RWPE1 (cell line): ENCODE measurements around the gene CDK13.
"Not testable (repeated sequence)": the region's sequence is repeated elsewhere in the genome, so short reads cannot be mapped to it uniquely, and the experiment has no call there.

ENCODE experiments used
- CTCF ChIA-PET: fragments of 350-600 bp; sonication (Branson Sonifier 250); formaldehyde crosslinking; extraction: SDS; loops from one replicate; lab custom pipeline; 2021; lab: Yijun Ruan, JAX
- POLR2A ChIA-PET: fragments of 400-600 bp; formaldehyde crosslinking; extraction: SDS; loops from one replicate; lab custom pipeline; 2020; ENCODE audit warnings: antibody characterized with exemption; ENCODE audit not compliant: low non-redundant PET; lab: Yijun Ruan, JAX
- DNase-seq: peaks from one replicate; pipeline ENCODE4 v3.0.0; 2012; ENCODE audit warnings: low spot score
- H3K27ac ChIP-seq: fragments of 450-650 bp; 2 replicates; pipeline ENCODE4 v1.5.1; 2017
- CTCF ChIP-seq: fragments of 450-650 bp; conservative IDR thresholded peaks from 2 replicates; pipeline ENCODE4 v1.5.1; 2017; ENCODE audit warnings: low read depth, mild to moderate bottlenecking

CDK13 gene

GRCh38 chr7:40133561-40134427 lies 183.7 kb downstream of the CDK13 start:
- TF ChIP-seq CTCF, result no peak
- peak overlapping the region; percentile 93 for H3K27ac ChIP-seq
- ChIA-PET CTCF (interaction anchor here (0.5 to 1.4 kb wide), 7 partner anchors 9 to 560 kb away, joined by 3 to 7 read pairs (median 5); no protein-coding TSS in a partner anchor), POLR2A (no interaction called here)
- DNase-seq, result peak; percentile 12

- CTCF ChIA-PET, result interaction anchor here (0.5 to 1.4 kb wide), 10 partner anchors 10 to 559 kb away, joined by 3 to 7 read pairs (median 4); no protein-coding TSS in a partner anchor
- DNase-seq, result peak; percentile 89
- H3K27ac ChIP-seq, result peak within 1 kb of the TSS; percentile 93
- POLR2A ChIA-PET, result interaction anchor here (0.6 to 0.7 kb wide), 2 partner anchors 58 to 973 kb away, joined by 3 read pairs; no protein-coding TSS in a partner anchor
- peak; percentile 99 for TF ChIP-seq CTCF
These were observed 184.6 kb downstream of the CDK13 start, which contains the start of the genes MPLKIP and SUGCT for GRCh38 chr7:40134428-40135316. Gene MPLKIP, minus strand, starts transcription at chr7:40134622. Its CDS starts 55 bp downstream, at chr7:40134567. Gene SUGCT, plus strand, starts transcription at chr7:40135005.

- H3K27ac ChIP-seq, result peak overlapping the region; percentile 93
- POLR2A ChIA-PET, result interaction anchor here (0.6 to 0.7 kb wide), 2 partner anchors 58 to 972 kb away, joined by 3 read pairs; no protein-coding TSS in a partner anchor
- no peak for TF ChIP-seq CTCF
- no peak for DNase-seq
- CTCF ChIA-PET, result interaction anchor here (0.6 to 1.3 kb wide), 5 partner anchors 12 to 245 kb away, joined by 3 to 7 read pairs (median 5); no protein-coding TSS in a partner anchor
These were observed 185.2 kb downstream of the CDK13 start for GRCh38 chr7:40135317-40135610.

- DNase-seq, result no peak
- ChIA-PET POLR2A (no interaction called here), CTCF (interaction anchor here (0.6 to 0.7 kb wide), 2 partner anchors 38 to 550 kb away, joined by 3 read pairs; no protein-coding TSS in a partner anchor)
- H3K27ac ChIP-seq, result no peak overlapping the region
- TF ChIP-seq CTCF, result no peak
These were observed 187.5 kb downstream of the CDK13 start for GRCh38 chr7:40137563-40137962.

- ChIA-PET CTCF (no interaction called here), POLR2A (no interaction called here)
- TF ChIP-seq CTCF, result no peak
- H3K27ac ChIP-seq, result no peak overlapping the region
- DNase-seq, result no peak
These were observed 188.9 kb downstream of the CDK13 start for GRCh38 chr7:40138973-40139372.

- DNase-seq, POLR2A ChIA-PET, H3K27ac ChIP-seq: not testable (repeated sequence)
- CTCF ChIA-PET, result interaction anchor here (0.9 kb wide), 1 partner anchor 46 kb away, joined by 4 read pairs; no protein-coding TSS in a partner anchor
These were observed 189.8 kb downstream of the CDK13 start for GRCh38 chr7:40139891-40140290.

GRCh38 chr7:40141916-40142315 lies 191.9 kb downstream of the CDK13 start:
- DNase-seq, result peak; percentile 42
- CTCF ChIA-PET, POLR2A ChIA-PET, H3K27ac ChIP-seq: not testable (repeated sequence)

- CTCF ChIA-PET, DNase-seq, POLR2A ChIA-PET, H3K27ac ChIP-seq: not testable (repeated sequence)
These were observed 195.6 kb downstream of the CDK13 start for GRCh38 chr7:40145596-40146130.
